Omental fat pad (tissue), 4 donors: ENCODE data around the gene ANAPC2. TPM values are rescaled to one million over a fixed set of nuclear protein-coding genes. Genes with fewer than 3 reads are reported as not detected.

Experiments used
- ATAC-seq: fragments of 150-250 bp; one replicate; pipeline ENCODE4 v1.9.1; 2016; ENCODE audit warnings: mild to moderate bottlenecking, moderate library complexity; ENCODE audit not compliant: low FRiP score
- DNase-seq: peaks from one replicate; pipeline ENCODE4 v3.0.0-alpha.2; 2019; ENCODE audit warnings: low spot score
- CTCF ChIP-seq, 3 donors: fragments of 450-650 bp; IDR thresholded peaks; one replicate each; pipeline ENCODE4 v1.5.1; 2016 to 2017; ENCODE audit warnings: antibody characterized with exemption in 3 of 3, mild to moderate bottlenecking in 3 of 3, moderate library complexity in 2 of 3
- total RNA-seq, 4 donors: library from RNA; depleted of rRNA; stranded (reverse); fragments of >200 nt; gene quantifications; one replicate each; pipeline ENCODE4 v1.1.0, GENCODE V29; 2016

The ANAPC2 gene
- total RNA-seq, 4 donors from 2014 or later: 17.4 to 38.8 (median 22.8) TPM

DNA sequence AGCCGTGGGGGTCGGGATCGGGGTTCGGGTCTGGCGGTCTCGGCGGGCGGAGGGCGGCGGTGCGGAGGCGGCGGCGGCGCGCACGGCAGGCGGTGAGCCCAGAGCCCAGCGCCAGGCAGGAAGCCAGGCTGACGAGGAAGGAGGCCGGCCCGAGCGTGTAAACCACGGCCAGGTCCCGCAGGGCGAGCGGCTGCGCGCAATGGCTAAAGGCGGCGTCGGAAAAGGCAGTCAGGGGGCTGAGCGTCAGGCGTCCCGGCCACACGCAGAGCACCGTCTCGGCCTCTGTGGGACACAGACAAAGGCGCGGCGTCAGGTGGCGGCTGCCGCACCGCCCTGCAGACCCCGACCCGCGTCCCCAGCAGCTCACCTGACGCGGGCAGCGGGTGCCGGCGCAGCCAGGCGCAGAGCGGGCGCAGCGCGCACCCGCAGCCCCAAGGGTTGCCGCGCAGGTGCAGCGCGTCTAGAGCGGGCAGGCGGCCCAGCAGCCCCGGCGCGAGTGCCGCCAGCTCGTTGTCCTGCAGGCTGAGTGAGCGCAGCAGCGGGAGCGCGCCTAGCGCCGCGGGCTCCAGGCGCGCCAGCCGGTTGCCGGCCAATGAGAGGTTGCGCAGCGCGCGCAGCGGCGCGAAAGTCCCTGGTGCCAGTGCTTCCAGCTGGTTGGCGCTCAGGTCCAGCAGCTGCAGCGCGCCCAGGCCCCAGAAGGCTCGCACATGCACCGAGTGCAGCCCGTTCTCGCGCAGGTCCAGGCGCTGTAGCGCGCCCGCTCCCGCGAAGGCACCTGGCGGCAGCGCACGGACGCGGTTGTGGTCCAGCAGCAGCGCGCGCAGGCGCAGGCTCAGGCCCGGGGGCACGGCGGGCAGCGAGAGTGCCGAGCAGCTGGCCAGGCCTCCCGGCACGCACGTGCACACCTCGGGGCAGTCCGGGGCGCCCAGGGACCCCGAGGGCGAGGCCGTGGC lies 19.2 kb downstream of the ANAPC2 start:
- no peak for TF ChIP-seq CTCF (IDR thresholded peaks at IDR 0.05)
- ATAC-seq: no peak
- DNase-seq: no peak

DNA sequence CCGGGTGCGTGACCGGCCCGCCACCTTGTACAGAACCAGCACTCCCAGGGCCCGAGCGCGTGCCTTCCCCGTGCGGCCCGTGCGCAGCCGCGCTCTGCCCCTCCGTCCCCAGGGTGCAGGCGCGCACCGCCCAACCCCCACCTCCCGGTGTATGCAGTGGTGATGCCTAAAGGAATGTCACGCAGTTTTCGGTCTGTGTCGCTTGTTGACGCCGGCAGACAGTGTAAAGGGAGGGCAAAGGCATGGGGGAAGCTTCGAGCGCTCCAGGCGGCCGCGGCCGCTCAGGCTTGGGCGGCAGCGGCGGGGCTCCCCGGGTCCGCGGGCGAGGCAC lies 19.8 kb downstream of the ANAPC2 start:
- no peak for TF ChIP-seq CTCF (IDR thresholded peaks at IDR 0.05)
- ATAC-seq (no peak), DNase-seq (no peak)

DNA sequence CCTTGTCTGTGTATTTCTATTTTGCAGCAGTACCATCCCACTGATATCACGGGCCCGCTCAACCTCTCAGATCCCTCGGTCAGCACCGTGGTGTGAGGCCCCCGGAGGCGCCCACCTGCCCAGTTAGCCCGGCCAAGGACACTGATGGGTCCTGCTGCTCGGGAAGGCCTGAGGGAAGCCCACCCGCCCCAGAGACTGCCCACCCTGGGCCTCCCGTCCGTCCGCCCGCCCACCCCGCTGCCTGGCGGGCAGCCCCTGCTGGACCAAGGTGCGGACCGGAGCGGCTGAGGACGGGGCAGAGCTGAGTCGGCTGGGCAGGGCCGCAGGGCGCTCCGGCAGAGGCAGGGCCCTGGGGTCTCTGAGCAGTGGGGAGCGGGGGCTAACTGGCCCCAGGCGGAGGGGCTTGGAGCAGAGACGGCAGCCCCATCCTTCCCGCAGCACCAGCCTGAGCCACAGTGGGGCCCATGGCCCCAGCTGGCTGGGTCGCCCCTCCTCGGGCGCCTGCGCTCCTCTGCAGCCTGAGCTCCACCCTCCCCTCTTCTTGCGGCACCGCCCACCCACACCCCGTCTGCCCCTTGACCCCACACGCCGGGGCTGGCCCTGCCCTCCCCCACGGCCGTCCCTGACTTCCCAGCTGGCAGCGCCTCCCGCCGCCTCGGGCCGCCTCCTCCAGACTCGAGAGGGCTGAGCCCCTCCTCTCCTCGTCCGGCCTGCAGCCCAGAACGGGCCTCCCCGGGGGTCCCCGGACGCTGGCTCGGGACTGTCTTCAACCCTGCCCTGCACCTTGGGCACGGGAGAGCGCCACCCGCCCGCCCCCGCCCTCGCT lies 20.4 kb downstream of the ANAPC2 start:
- ATAC-seq (no peak), DNase-seq (no peak)
- no peak for TF ChIP-seq CTCF (IDR thresholded peaks at IDR 0.05)

- DNase-seq (no peak), ATAC-seq (no peak)
- no peak for TF ChIP-seq CTCF (IDR thresholded peaks at IDR 0.05)
These were observed 21.0 kb downstream of the ANAPC2 start for GRCh38 chr9:137167277-137167746.

DNA sequence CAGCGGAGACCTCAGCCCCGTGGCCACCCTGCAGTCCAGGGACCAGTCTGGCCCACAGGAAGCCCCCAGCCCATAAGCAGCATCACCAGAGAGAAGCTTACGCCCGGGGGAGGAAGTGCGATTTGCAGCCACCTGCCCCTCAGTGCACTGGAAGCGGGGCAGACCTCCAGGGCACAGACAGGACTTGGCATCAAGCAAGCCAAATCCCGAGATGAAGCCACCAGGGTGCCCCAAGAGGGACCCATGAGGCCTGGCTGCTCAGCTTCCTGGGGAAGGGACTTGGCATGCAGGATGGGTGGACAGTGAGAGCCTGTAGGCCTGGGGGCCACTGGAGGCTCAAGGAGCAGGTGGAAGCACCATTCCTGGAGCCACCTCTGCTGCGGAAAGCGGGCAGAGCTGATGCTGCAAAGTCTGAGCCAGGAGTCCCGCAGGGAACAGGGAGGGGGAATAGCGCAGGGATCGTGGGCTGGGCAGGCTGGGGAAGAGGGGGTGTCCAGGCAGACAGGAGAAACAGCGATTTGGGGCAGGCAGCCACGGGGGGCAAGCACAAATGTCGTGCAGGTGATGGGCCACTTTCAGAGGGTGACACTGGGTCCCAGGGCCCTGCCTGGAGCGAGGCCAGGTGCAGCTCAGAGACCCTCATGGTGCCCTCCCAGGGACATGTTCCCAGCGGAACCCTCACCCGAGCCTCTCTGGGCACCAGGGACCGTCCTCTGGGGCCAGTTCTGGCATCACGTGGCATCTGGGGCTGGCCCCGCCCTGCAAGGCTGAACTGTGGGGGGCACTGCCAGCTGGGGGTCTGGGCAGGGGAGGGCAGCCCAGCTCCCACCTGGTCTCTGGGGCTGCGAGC lies 21.8 kb downstream of the ANAPC2 start:
- no peak for TF ChIP-seq CTCF (IDR thresholded peaks at IDR 0.05)
- ATAC-seq (no peak), DNase-seq (no peak)

- ATAC-seq: no peak
- TF ChIP-seq CTCF (IDR thresholded peaks at IDR 0.05): no peak
- DNase-seq: no peak
These were observed 23.0 kb downstream of the ANAPC2 start for GRCh38 chr9:137165250-137165836.
